HCEC 1CT (cell line): ENCODE results near the gene PCDHB7.
"Not testable (repeated sequence)": the region's sequence is repeated elsewhere in the genome, so short reads cannot be mapped to it uniquely, and the experiment has no call there.

Experiments used
- DNase-seq: peaks from one replicate; pipeline ENCODE4 v3.0.0-alpha.2; 2017

Gene PCDHB7

GRCh38 chr5:141172381-141173204 lies at the start of gene PCDHB7:
TSS of gene PCDHB7 (plus strand) at chr5:141172644. CDS start at chr5:141172836, 192 bp downstream.
- DNase-seq, result no peak

- not testable (repeated sequence) for DNase-seq
Observed at GRCh38 chr5:141123396-141124135, 48.9 kb upstream of the PCDHB7 start.

GRCh38 chr5:141127305-141127704 lies 45.1 kb upstream of the PCDHB7 start:
- no peak for DNase-seq

DNA sequence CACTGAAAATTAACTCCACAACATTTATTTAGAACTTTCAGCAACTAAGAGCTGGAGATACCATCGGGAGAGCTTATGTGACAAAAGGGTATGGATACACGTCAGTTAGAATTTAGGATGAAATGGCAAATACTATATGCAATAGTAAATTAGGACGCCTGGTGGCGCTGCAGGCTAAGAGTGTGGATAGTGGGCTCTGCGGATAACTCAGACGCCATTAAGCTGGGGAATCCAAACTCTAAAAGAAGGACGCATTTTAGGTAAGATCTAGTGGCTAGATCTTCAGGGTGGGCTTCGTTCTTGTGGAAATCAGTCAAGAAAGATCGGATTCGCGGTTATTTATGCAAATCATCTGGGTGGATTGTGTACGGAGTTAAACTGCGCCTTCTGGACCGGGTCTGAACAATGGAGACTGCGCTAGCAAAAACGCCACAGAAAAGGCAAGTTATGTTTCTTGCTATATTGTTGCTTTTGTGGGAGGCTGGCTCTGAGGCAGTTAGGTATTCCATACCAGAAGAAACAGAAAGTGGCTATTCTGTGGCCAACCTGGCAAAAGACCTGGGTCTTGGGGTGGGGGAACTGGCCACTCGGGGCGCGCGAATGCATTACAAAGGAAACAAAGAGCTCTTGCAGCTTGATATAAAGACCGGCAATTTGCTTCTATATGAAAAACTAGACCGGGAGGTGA lies 37.3 kb upstream of the PCDHB7 start, which contains the start of gene PCDHB5:
Gene PCDHB5, plus strand, starts transcription at position 177 of the 688 bp plus-strand sequence. Its CDS starts 229 bp downstream, at position 406.
- no peak for DNase-seq

- no peak for DNase-seq
Observed at GRCh38 chr5:141135718-141136266, 36.7 kb upstream of the PCDHB7 start.

DNA sequence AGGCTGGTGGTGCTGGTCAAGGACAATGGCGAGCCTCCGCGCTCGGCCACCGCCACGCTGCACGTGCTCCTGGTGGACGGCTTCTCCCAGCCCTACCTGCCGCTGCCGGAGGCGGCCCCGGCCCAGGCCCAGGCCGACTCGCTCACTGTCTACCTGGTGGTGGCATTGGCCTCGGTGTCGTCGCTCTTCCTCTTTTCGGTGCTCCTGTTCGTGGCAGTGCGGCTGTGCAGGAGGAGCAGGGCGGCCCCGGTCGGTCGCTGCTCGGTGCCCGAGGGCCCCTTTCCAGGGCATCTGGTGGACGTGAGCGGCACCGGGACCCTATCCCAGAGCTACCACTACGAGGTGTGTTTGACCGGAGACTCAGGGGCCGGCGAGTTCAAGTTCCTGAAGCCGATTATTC lies 35.1 kb upstream of the PCDHB7 start:
- not testable (repeated sequence) for DNase-seq

- DNase-seq, result no peak
Observed at GRCh38 chr5:141149812-141150211, 22.6 kb upstream of the PCDHB7 start, which contains the start of gene PCDHB6. TSS of gene PCDHB6 (plus strand) at chr5:141150057. CDS start at chr5:141150258, 201 bp downstream.

DNA sequence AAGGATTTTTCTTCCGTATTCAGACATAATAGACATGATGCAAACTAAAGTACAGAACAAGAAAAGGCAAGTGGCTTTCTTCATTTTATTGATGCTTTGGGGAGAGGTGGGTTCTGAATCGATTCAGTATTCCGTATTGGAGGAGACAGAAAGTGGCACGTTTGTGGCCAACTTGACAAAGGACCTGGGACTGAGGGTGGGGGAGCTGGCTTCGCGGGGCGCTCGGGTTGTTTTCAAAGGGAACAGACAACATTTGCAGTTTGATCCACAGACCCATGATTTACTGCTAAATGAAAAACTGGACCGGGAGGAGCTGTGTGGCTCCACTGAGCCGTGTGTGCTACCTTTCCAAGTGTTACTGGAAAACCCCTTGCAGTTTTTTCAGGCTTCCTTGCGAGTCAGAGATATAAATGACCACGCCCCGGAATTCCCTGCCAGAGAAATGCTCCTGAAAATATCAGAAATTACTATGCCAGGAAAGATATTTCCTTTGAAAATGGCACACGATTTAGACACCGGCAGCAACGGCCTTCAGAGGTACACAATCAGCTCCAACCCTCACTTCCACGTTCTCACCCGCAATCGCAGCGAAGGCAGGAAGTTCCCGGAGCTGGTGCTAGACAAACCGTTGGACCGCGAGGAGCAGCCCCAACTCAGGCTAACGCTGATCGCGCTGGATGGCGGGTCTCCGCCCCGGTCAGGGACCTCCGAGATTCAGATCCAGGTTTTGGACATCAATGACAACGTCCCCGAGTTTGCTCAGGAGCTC lies 22.0 kb upstream of the PCDHB7 start:
- DNase-seq, result no peak

GRCh38 chr5:141150993-141151325 lies 21.5 kb upstream of the PCDHB7 start:
- no peak for DNase-seq

GRCh38 chr5:141151632-141152031 lies 20.8 kb upstream of the PCDHB7 start:
- not testable (repeated sequence) for DNase-seq

GRCh38 chr5:141152096-141152495 lies 20.3 kb upstream of the PCDHB7 start:
- DNase-seq, result not testable (repeated sequence)

GRCh38 chr5:141155540-141156374 lies 16.7 kb upstream of the PCDHB7 start:
- no peak for DNase-seq

- not testable (repeated sequence) for DNase-seq
Observed at GRCh38 chr5:141157356-141157755, 15.1 kb upstream of the PCDHB7 start.

- DNase-seq, result not testable (repeated sequence)
Observed at GRCh38 chr5:141157901-141158300, 14.5 kb upstream of the PCDHB7 start.

DNA sequence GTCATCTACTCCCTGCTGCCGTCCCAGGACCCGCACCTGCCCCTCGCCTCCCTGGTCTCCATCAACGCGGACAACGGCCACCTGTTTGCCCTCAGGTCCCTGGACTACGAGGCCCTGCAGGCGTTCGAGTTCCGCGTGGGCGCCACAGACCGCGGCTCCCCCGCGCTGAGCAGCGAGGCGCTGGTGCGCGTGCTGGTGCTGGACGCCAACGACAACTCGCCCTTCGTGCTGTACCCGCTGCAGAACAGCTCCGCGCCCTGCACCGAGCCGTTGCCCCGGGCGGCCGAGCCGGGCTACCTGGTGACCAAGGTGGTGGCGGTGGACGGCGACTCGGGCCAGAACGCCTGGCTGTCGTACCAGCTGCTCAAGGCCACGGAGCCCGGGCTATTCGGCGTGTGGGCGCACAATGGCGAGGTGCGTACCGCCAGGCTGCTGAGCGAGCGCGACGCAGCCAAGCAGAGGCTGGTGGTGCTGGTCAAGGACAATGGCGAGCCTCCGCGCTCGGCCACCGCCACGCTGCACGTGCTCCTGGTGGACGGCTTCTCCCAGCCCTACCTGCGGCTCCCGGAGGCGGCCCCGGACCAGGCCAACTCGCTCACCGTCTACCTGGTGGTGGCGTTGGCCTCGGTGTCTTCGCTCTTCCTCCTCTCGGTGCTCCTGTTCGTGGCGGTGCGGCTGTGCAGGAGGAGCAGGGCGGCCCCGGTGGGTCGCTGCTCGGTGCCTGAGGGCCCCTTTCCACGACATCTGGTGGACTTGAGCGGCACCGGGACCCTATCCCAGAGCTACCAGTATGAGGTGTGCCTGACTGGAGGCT lies 2.1 kb downstream of the PCDHB7 start:
- DNase-seq, result not testable (repeated sequence)

DNA sequence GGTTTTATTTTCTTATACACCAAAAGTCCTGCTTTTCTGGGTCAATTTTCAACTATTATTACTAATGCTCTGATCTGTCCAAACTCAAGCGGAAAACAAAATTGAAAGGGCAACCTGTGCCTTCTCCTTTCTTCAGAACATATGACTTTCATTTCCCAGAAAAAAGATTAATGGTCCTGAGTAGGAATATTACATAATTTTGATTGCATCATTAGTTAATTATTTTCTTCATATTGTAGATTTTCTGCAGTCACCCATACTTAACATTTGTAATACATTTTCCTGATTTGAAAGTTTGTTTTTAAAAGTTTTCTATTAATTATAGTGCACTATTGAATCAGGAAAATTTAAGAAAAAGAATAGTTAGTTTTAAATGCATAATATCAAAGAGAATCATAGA lies 3.5 kb downstream of the PCDHB7 start:
- no peak for DNase-seq

DNA sequence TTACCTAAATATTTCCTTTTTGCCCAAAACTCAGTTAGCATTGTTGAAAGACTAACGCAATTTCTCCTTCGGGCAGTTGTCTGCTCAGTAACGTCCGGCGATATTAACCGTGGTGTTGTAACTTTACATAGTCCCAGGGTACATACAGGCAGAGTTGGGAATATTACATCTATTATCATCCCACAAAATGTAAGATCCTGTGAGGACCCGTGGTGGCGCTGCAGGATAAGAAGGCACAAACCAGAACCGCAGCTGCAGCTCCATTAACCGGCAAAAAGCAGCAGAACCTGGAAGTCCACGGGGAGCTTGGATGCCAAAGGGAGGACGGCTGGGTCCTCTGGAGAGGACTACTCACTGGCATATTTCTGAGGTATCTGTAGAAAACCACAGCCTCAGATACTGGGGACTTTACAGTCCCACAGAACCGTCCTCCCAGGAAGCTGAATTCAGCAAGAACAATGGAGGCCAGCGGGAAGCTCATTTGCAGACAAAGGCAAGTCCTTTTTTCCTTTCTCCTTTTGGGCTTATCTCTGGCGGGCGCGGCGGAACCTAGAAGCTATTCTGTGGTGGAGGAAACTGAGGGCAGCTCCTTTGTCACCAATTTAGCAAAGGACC lies 5.2 kb downstream of the PCDHB7 start, which contains the start of gene PCDHB8:
Gene PCDHB8, plus strand, starts transcription at position 214 of the 615 bp plus-strand sequence. Its CDS starts 245 bp downstream, at position 459.
- DNase-seq, result not testable (repeated sequence)

GRCh38 chr5:141179371-141179770 lies 6.9 kb downstream of the PCDHB7 start:
- not testable (repeated sequence) for DNase-seq

DNA sequence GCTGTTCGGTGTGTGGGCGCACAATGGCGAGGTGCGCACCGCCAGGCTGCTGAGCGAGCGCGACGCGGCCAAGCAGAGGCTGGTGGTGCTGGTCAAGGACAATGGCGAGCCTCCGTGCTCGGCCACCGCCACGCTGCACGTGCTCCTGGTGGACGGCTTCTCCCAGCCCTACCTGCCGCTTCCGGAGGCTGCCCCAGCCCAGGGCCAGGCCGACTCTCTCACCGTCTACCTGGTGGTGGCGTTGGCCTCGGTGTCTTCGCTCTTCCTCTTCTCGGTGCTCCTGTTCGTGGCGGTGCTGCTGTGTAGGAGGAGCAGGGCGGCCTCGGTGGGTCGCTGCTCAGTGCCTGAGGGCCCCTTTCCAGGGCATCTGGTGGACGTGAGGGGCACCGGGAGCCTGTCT lies 7.4 kb downstream of the PCDHB7 start:
- not testable (repeated sequence) for DNase-seq

DNA sequence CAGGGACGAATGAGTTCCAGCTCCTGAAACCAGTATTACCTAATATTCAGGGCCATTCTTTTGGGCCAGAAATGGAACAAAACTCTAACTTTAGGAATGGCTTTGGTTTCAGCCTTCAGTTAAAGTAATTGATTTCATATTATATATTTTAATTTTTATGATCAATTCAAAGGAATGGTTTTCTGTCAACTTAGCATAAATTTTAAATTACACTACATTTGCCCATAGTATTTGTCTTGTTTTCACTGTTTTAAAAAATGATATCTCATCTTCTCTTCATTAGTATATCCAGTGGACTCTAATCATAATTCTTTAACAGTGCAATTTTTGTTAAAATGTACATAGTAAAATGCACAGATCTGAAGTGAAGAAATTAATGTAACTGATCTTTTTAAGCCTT lies 7.9 kb downstream of the PCDHB7 start:
- no peak for DNase-seq
